Neural cell (in vitro differentiated cells): ENCODE measurements around the gene AGTR1. TPM values are rescaled to one million over a fixed set of nuclear protein-coding genes. Genes with fewer than 3 reads are reported as not detected.

Experiments used
- H2AFZ ChIP-seq: fragments of 200-600, 300-800 bp; sonication (generic), shearing (Covaris generic); 2 replicates; pipeline ENCODE4 v1.6.0; 2014; ENCODE audit warnings: low read depth, mild to moderate bottlenecking, antibody characterized with exemption, low read length, moderate library complexity
- H3F3A ChIP-seq: fragments of 200-600 bp; shearing (Covaris generic); 2 replicates; pipeline ENCODE4 v1.6.1; 2016; ENCODE audit warnings: mild to moderate bottlenecking, moderate library complexity, mixed read lengths, antibody characterized with exemption, low read length; ENCODE audit not compliant: insufficient read depth, poor library complexity, severe bottlenecking
- H3K27ac ChIP-seq: fragments of 200-600, 300-800 bp; sonication (generic), shearing (Covaris generic); 2 replicates; pipeline ENCODE4 v1.5.1; 2014; ENCODE audit warnings: mild to moderate bottlenecking, low read length, moderate library complexity
- H3K27me3 ChIP-seq: fragments of 300-800, 200-600 bp; sonication (generic), shearing (Covaris generic); 2 replicates; pipeline ENCODE4 v1.6.0; 2014; ENCODE audit warnings: mild to moderate bottlenecking, low read depth, low read length, moderate library complexity; ENCODE audit not compliant: insufficient read depth
- H3K36me3 ChIP-seq: fragments of 300-800, 200-600 bp; sonication (generic), shearing (Covaris generic); 2 replicates; pipeline ENCODE4 v1.5.1; 2014; ENCODE audit warnings: mild to moderate bottlenecking, antibody characterized with exemption, low read length, moderate library complexity; ENCODE audit not compliant: insufficient read depth
- H3K4me2 ChIP-seq: fragments of 300-800, 200-600 bp; sonication (generic), shearing (Covaris generic); 2 replicates; pipeline ENCODE4 v1.6.0; 2014; ENCODE audit warnings: mild to moderate bottlenecking, low read length
- H3K4me3 ChIP-seq: fragments of 300-800, 200-600 bp; sonication (generic), shearing (Covaris generic); 2 replicates; pipeline ENCODE4 v1.5.1; 2014; ENCODE audit warnings: mild to moderate bottlenecking, low read length, moderate library complexity
- H3K79me2 ChIP-seq: fragments of 200-600 bp; shearing (Covaris generic); replicated peaks from 2 replicates; pipeline ENCODE4 v1.6.0; 2014; ENCODE audit warnings: mild to moderate bottlenecking, low read length, moderate library complexity; ENCODE audit not compliant: insufficient read depth
- H3K9ac ChIP-seq: fragments of 300-800, 200-600 bp; sonication (generic), shearing (Covaris generic); 2 replicates; pipeline ENCODE4 v1.6.1; 2016; ENCODE audit warnings: mild to moderate bottlenecking, low read length, mixed read lengths
- H3K9me2 ChIP-seq: fragments of 200-600 bp; shearing (Covaris generic); 2 replicates; pipeline ENCODE4 v1.6.1; 2016; ENCODE audit warnings: mild to moderate bottlenecking, low read length, mixed read lengths; ENCODE audit not compliant: insufficient read depth
- H3K9me3 ChIP-seq: fragments of 200-600, 300-800 bp; sonication (generic), shearing (Covaris generic); 2 replicates; pipeline ENCODE4 v1.6.1; 2016; ENCODE audit warnings: mild to moderate bottlenecking, mixed run types, low read length, moderate library complexity, mixed read lengths
- H4K20me1 ChIP-seq: fragments of 200-600 bp; shearing (Covaris generic); 2 replicates; pipeline ENCODE4 v1.6.1; 2016; ENCODE audit warnings: mild to moderate bottlenecking, mixed run types; ENCODE audit not compliant: insufficient read depth
- CTCF ChIP-seq: fragments of 450-650 bp; IDR thresholded peaks from 2 replicates; pipeline ENCODE4 v1.5.1; 2014; ENCODE audit warnings: antibody characterized with exemption, mild to moderate bottlenecking, moderate library complexity; ENCODE audit not compliant: poor library complexity, severe bottlenecking
- EP300 ChIP-seq: fragments of 450-650 bp; conservative IDR thresholded peaks from 2 replicates; pipeline ENCODE4 v1.6.1; 2014; ENCODE audit warnings: antibody characterized with exemption, mild to moderate bottlenecking, moderate library complexity; ENCODE audit not compliant: poor library complexity, severe bottlenecking
- EZH2 ChIP-seq: fragments of 200-600, 300-800 bp; shearing (Covaris generic), sonication (generic); IDR thresholded peaks from 2 replicates; pipeline ENCODE4 v1.6.1; 2014; ENCODE audit warnings: antibody characterized with exemption, low read length, borderline replicate concordance, mild to moderate bottlenecking; ENCODE audit not compliant: insufficient read depth, poor library complexity, severe bottlenecking
- MXI1 ChIP-seq: fragments of 450-650 bp; conservative IDR thresholded peaks from 2 replicates; pipeline ENCODE4 v1.6.1; 2014; ENCODE audit warnings: antibody characterized with exemption, mild to moderate bottlenecking; ENCODE audit not compliant: poor library complexity, severe bottlenecking
- POLR2AphosphoS5 ChIP-seq: IDR thresholded peaks from 2 replicates; pipeline ENCODE4 v1.6.1; 2012
- RAD21 ChIP-seq: fragments of 450-650 bp; conservative IDR thresholded peaks from 2 replicates; pipeline ENCODE4 v1.6.1; 2014; ENCODE audit warnings: antibody characterized with exemption, mild to moderate bottlenecking, moderate library complexity
- REST ChIP-seq: IDR thresholded peaks from 2 replicates; pipeline ENCODE4 v1.6.1; 2012; ENCODE audit warnings: borderline replicate concordance
- SMC3 ChIP-seq: fragments of 450-650 bp; conservative IDR thresholded peaks from 2 replicates; pipeline ENCODE4 v1.6.1; 2014; ENCODE audit warnings: antibody characterized with exemption, mild to moderate bottlenecking, moderate library complexity; ENCODE audit not compliant: poor library complexity
- TAF1 ChIP-seq: IDR thresholded peaks from 2 replicates; pipeline ENCODE4 v1.6.1; 2012; ENCODE audit warnings: low read depth
- polyA plus RNA-seq: library from polyadenylated mRNA; depleted of rRNA; stranded (reverse); fragments of >200 nt; gene quantifications from 2 replicates; pipeline ENCODE4 v1.2.3, GENCODE V29; 2014

AGTR1 gene
- polyA plus RNA-seq, 1 donor from 2014 or later: 1.3 TPM

- H3K36me3 ChIP-seq: no peaks in the 10 kb centered on the region
- no peaks in the 10 kb centered on the region for H3F3A ChIP-seq
- TF ChIP-seq POLR2AphosphoS5 (no peak), MXI1 (no peak), CTCF (no peak), TAF1 (no peak), RAD21 (no peak), EP300 (no peak), REST (no peak), SMC3 (no peak), EZH2 (no peak)
- no peak overlapping the region for H3K4me3 ChIP-seq
- no peak overlapping the region for H2AFZ ChIP-seq
- H3K9me3 ChIP-seq: no peaks in the 10 kb centered on the region
- H3K9ac ChIP-seq: no peak overlapping the region
- H3K27ac ChIP-seq: no peak overlapping the region
- H4K20me1 ChIP-seq: no peaks in the 10 kb centered on the region
- H3K9me2 ChIP-seq: no peaks in the 10 kb centered on the region
- H3K27me3 ChIP-seq: no peaks in the 10 kb centered on the region
- no peaks in the 10 kb centered on the region for H3K79me2 ChIP-seq
- H3K4me2 ChIP-seq: no peak overlapping the region
Measured at GRCh38 chr3:148740291-148740690, 42.6 kb downstream of the AGTR1 start.

GRCh38 chr3:148741219-148741618 lies 43.5 kb downstream of the AGTR1 start:
- no peaks in the 10 kb centered on the region for H3K36me3 ChIP-seq
- no peak overlapping the region for H3K4me3 ChIP-seq
- no peaks in the 10 kb centered on the region for H3K27me3 ChIP-seq
- TF ChIP-seq EZH2: no peak
- TF ChIP-seq REST: no peak
- no peak for TF ChIP-seq TAF1
- TF ChIP-seq MXI1: no peak
- TF ChIP-seq SMC3: no peak
- TF ChIP-seq EP300: no peak
- no peak for TF ChIP-seq POLR2AphosphoS5
- no peak for TF ChIP-seq CTCF
- TF ChIP-seq RAD21: no peak
- no peak overlapping the region for H3K4me2 ChIP-seq
- no peaks in the 10 kb centered on the region for H3K9me3 ChIP-seq
- H4K20me1 ChIP-seq: no peaks in the 10 kb centered on the region
- H3K9ac ChIP-seq: no peak overlapping the region
- no peaks in the 10 kb centered on the region for H3K79me2 ChIP-seq
- H3K27ac ChIP-seq: no peak overlapping the region
- H2AFZ ChIP-seq: no peak overlapping the region
- H3F3A ChIP-seq: no peaks in the 10 kb centered on the region
- no peaks in the 10 kb centered on the region for H3K9me2 ChIP-seq
